HepG2 (cell line): ENCODE measurements around the gene HRH3. TPM values are rescaled to one million over a fixed set of nuclear protein-coding genes. Genes with fewer than 3 reads are reported as not detected.

Experiments used
- EEA1 ChIP-seq: sonication (generic); formaldehyde crosslinking; IDR thresholded peaks from 2 replicates; pipeline ENCODE4 v1.5.1; 2020; ENCODE audit warnings: mild to moderate bottlenecking, missing genetic modification reagents, borderline replicate concordance
- KDM5B ChIP-seq: sonication (generic); formaldehyde crosslinking; IDR thresholded peaks from 2 replicates; pipeline ENCODE4 v1.4.0; 2020; ENCODE audit warnings: missing genetic modification reagents, mild to moderate bottlenecking, borderline replicate concordance
- RFXAP ChIP-seq: sonication (generic); formaldehyde crosslinking; IDR thresholded peaks from 2 replicates; pipeline ENCODE4 v1.4.0; 2020; ENCODE audit warnings: missing genetic modification reagents, borderline replicate concordance
- RNF2 ChIP-seq: fragments of 450-650 bp; conservative IDR thresholded peaks from 2 replicates; pipeline ENCODE4 v1.6.1; 2016; ENCODE audit warnings: low read depth
- RXRA ChIP-seq: sonication (generic); formaldehyde crosslinking; IDR thresholded peaks from 2 replicates; pipeline ENCODE4 v1.5.1; 2020; ENCODE audit warnings: missing genetic modification reagents
- RXRB ChIP-seq: IDR thresholded peaks from 2 replicates; pipeline ENCODE4 v1.6.1; 2016; ENCODE audit warnings: borderline replicate concordance, missing genetic modification reagents, missing compliant biosample characterization
- SAP130 ChIP-seq: IDR thresholded peaks from 2 replicates; pipeline ENCODE4 v1.6.1; 2016; ENCODE audit warnings: low read depth
- SMAD3 ChIP-seq: sonication (generic); formaldehyde crosslinking; IDR thresholded peaks from 2 replicates; pipeline ENCODE4 v1.4.0; 2020; ENCODE audit warnings: missing genetic modification reagents
- TEAD2 ChIP-seq: sonication (generic); formaldehyde crosslinking; IDR thresholded peaks from 2 replicates; pipeline ENCODE4 v1.9.0; 2021; ENCODE audit warnings: missing genetic modification reagents
- ZC3H13 ChIP-seq: sonication (generic); formaldehyde crosslinking; IDR thresholded peaks from 2 replicates; pipeline ENCODE4 v1.8.1; 2023; ENCODE audit warnings: mild to moderate bottlenecking, missing genetic modification reagents, moderate library complexity
- ZFP82 ChIP-seq: sonication (generic); formaldehyde crosslinking; IDR thresholded peaks from 2 replicates; pipeline ENCODE4 v1.5.1; 2020; ENCODE audit warnings: mild to moderate bottlenecking, missing genetic modification reagents, borderline replicate concordance
- ZNF550 ChIP-seq: sonication (generic); formaldehyde crosslinking; IDR thresholded peaks from 2 replicates; pipeline ENCODE4 v1.4.0; 2020; ENCODE audit warnings: mild to moderate bottlenecking, missing genetic modification reagents, borderline replicate concordance
- ZNF644 ChIP-seq: IDR thresholded peaks from 2 replicates; pipeline ENCODE4 v1.6.1; 2016; ENCODE audit warnings: low read depth
- ZNF674 ChIP-seq: sonication (generic); formaldehyde crosslinking; IDR thresholded peaks from 2 replicates; pipeline ENCODE4 v1.5.0; 2020; ENCODE audit warnings: low read depth, mild to moderate bottlenecking, missing genetic modification reagents
- polyA plus RNA-seq, 8 experiments: library from polyadenylated mRNA; depleted of rRNA in 3 of 8; stranded (reverse) in 7 of 8; unstranded in 1 of 8; fragments of >200 nt; fragmentation: Illumina TruSeq in 4 of 8; extraction: Trizol in 4 of 8; gene quantifications; 2 replicates each; pipeline versions ENCODE4 v1.2.1 to v1.2.3, GENCODE V29; 2011 to 2016; ENCODE audit warnings: low read depth in 4 of 8, missing spikeins in 1 of 8, mixed read lengths in 1 of 8; ENCODE audit not compliant: insufficient read depth in 1 of 8
- total RNA-seq, 5 experiments: library from RNA; depleted of rRNA; stranded (reverse); fragments of >200 nt; fragmentation: Illumina TruSeq; extraction: Trizol; gene quantifications; 2 replicates each; pipeline ENCODE4 v1.2.3, GENCODE V29; 2016; ENCODE audit warnings: low read depth in 1 of 5
- TF ChIP-seq, protein P1 (sequence below): IDR thresholded peaks from 2 replicates; pipeline ENCODE4 v1.6.1; 2016; ENCODE audit warnings: mild to moderate bottlenecking, missing biosample characterization, missing genetic modification reagents
- TF ChIP-seq, protein P2 (sequence below): fragments of 450-650 bp; IDR thresholded peaks from 2 replicates; pipeline ENCODE4 v1.6.1; 2016
- TF ChIP-seq, protein P3 (sequence below): sonication (generic); formaldehyde crosslinking; IDR thresholded peaks from 2 replicates; pipeline ENCODE4 v1.5.1; 2020; ENCODE audit warnings: mild to moderate bottlenecking, missing genetic modification reagents, moderate library complexity
- TF ChIP-seq, protein P4 (sequence below): IDR thresholded peaks from 2 replicates; pipeline ENCODE4 v1.6.1; 2016; ENCODE audit warnings: low read depth, control low read depth
- TF ChIP-seq, protein P5 (sequence below): sonication (generic); formaldehyde crosslinking; IDR thresholded peaks from 2 replicates; pipeline ENCODE4 v1.5.1; 2020; ENCODE audit warnings: missing genetic modification reagents, mild to moderate bottlenecking, borderline replicate concordance
- TF ChIP-seq, protein P6 (sequence below): sonication (generic); formaldehyde crosslinking; IDR thresholded peaks from 2 replicates; pipeline ENCODE4 v1.4.0; 2020; ENCODE audit warnings: missing genetic modification reagents

The HRH3 gene
- total and polyA plus RNA-seq, 2 of the 13 experiments (the other 11 are each of a cell fraction or from before 2014, with no cell fraction given) = 0.18 TPM; not detected in 1

DNA sequence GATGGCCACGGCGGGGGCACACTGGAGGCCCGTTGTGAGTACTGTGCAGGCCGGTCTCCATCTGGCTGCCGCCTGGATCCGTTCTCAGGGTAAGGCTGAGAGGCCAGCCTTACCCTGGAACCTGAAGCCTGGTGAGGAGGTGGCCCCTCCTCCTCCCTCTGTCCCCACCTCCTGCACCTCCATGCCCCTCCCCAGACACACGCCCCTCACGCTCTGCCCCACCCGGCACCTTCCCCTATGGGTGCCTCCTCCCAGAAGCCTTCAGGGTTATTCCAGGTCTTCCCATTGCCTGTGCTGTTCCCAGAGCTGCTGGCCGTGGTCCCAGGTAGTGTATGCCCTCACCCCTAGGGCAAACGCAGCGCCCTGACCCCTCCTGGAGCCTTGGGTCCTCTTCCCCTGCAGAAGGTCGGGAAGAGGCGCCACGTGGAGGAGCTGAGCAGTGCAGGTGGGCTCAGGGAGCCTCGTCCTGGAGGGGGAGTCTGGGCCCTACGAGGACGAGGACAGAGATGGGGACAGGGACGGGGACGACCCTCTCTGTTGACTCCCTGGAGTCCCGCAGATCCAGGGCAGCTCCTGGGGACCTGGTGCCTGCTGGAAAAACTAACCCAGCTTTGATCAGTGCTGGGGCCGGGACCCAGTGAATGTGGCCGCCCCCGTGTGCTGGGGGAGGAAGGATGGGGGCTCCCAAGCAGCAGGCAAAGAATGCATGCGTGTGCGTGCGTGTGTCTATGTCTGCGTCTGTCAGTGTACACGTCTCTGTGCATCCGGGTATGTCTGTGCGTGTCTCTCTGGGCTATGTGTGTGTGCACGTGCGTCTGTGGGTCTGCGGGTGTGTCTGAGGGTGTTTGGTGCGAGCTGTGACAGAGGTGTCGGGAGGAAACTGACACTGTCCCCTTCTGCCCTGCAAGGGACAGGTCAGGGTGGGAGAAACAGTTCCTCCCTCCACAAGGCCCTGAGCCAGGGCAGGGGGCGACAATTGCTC, 8.2 kb upstream of the HRH3 start (continued):
- TF ChIP-seq, protein P1, sequence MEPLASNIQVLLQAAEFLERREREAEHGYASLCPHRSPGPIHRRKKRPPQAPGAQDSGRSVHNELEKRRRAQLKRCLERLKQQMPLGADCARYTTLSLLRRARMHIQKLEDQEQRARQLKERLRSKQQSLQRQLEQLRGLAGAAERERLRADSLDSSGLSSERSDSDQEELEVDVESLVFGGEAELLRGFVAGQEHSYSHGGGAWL (CRISPR knock-in tag) = 0 out of 2 replicates have a peak, but pooled peaks have one; percentile 44
- TF ChIP-seq, protein P2, sequence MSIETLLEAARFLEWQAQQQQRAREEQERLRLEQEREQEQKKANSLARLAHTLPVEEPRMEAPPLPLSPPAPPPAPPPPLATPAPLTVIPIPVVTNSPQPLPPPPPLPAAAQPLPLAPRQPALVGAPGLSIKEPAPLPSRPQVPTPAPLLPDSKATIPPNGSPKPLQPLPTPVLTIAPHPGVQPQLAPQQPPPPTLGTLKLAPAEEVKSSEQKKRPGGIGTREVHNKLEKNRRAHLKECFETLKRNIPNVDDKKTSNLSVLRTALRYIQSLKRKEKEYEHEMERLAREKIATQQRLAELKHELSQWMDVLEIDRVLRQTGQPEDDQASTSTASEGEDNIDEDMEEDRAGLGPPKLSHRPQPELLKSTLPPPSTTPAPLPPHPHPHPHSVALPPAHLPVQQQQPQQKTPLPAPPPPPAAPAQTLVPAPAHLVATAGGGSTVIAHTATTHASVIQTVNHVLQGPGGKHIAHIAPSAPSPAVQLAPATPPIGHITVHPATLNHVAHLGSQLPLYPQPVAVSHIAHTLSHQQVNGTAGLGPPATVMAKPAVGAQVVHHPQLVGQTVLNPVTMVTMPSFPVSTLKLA = no peak
- TF ChIP-seq TEAD2 (CRISPR knock-in tag) (0 out of 2 replicates have a peak, but pooled peaks have one; percentile 66), ZFP82 (CRISPR knock-in tag) (no peak), SAP130 (CRISPR knock-in tag) (no peak; the same call in 1 of the 2 replicates), RFXAP (CRISPR knock-in tag) (no peak), SMAD3 (no peak), EEA1 (CRISPR knock-in tag) (no peak), RXRB (CRISPR knock-in tag) (no peak), ZNF550 (no peak), KDM5B (peak; percentile 66; the same call in 1 of the 2 replicates), ZC3H13 (CRISPR knock-in tag) (no peak), ZNF674 (CRISPR knock-in tag) (no peak), RXRA (CRISPR knock-in tag) (no peak), ZNF644 (no peak), RNF2 (peak; percentile 69; the same call in 1 of the 2 replicates)
- TF ChIP-seq, protein P3, sequence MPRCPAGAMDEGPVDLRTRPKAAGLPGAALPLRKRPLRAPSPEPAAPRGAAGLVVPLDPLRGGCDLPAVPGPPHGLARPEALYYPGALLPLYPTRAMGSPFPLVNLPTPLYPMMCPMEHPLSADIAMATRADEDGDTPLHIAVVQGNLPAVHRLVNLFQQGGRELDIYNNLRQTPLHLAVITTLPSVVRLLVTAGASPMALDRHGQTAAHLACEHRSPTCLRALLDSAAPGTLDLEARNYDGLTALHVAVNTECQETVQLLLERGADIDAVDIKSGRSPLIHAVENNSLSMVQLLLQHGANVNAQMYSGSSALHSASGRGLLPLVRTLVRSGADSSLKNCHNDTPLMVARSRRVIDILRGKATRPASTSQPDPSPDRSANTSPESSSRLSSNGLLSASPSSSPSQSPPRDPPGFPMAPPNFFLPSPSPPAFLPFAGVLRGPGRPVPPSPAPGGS (CRISPR knock-in tag) = 0 out of 2 replicates have a peak, but pooled peaks have one; percentile 2
- TF ChIP-seq, protein P4, sequence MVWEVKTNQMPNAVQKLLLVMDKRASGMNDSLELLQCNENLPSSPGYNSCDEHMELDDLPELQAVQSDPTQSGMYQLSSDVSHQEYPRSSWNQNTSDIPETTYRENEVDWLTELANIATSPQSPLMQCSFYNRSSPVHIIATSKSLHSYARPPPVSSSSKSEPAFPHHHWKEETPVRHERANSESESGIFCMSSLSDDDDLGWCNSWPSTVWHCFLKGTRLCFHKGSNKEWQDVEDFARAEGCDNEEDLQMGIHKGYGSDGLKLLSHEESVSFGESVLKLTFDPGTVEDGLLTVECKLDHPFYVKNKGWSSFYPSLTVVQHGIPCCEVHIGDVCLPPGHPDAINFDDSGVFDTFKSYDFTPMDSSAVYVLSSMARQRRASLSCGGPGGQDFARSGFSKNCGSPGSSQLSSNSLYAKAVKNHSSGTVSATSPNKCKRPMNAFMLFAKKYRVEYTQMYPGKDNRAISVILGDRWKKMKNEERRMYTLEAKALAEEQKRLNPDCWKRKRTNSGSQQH (CRISPR knock-in tag) = no peak
- TF ChIP-seq, protein P5, sequence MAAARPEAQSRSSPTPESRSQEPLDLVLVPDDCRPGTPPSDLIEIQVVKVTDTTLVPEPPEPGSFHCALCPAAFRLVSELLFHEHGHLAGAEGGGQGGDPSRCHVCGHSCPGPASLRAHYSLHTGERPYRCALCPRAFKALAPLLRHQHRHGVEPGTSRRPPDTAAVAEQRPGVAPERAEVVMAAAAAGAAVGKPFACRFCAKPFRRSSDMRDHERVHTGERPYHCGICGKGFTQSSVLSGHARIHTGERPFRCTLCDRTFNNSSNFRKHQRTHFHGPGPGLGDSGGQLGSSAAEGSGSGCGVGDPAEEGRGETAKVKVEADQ (CRISPR knock-in tag) = no peak
- TF ChIP-seq, protein P6, sequence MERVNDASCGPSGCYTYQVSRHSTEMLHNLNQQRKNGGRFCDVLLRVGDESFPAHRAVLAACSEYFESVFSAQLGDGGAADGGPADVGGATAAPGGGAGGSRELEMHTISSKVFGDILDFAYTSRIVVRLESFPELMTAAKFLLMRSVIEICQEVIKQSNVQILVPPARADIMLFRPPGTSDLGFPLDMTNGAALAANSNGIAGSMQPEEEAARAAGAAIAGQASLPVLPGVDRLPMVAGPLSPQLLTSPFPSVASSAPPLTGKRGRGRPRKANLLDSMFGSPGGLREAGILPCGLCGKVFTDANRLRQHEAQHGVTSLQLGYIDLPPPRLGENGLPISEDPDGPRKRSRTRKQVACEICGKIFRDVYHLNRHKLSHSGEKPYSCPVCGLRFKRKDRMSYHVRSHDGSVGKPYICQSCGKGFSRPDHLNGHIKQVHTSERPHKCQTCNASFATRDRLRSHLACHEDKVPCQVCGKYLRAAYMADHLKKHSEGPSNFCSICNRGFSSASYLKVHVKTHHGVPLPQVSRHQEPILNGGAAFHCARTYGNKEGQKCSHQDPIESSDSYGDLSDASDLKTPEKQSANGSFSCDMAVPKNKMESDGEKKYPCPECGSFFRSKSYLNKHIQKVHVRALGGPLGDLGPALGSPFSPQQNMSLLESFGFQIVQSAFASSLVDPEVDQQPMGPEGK = 0 out of 2 replicates have a peak, but pooled peaks have one; percentile 23
